GM10266 (cell line): Measurements from ENCODE around the gene RGP1.

Source experiments
- DNase-seq: peaks from one replicate; pipeline ENCODE4 v3.0.0; 2012; ENCODE audit errors: extremely low spot score
- TF ChIP-seq, protein P1 (sequence below): IDR thresholded peaks from 2 replicates; pipeline ENCODE4 v1.5.1; 2012; ENCODE audit warnings: mild to moderate bottlenecking, low read depth; ENCODE audit not compliant: control insufficient read depth, insufficient read depth; ENCODE audit errors: missing control alignments

Gene RGP1

DNA sequence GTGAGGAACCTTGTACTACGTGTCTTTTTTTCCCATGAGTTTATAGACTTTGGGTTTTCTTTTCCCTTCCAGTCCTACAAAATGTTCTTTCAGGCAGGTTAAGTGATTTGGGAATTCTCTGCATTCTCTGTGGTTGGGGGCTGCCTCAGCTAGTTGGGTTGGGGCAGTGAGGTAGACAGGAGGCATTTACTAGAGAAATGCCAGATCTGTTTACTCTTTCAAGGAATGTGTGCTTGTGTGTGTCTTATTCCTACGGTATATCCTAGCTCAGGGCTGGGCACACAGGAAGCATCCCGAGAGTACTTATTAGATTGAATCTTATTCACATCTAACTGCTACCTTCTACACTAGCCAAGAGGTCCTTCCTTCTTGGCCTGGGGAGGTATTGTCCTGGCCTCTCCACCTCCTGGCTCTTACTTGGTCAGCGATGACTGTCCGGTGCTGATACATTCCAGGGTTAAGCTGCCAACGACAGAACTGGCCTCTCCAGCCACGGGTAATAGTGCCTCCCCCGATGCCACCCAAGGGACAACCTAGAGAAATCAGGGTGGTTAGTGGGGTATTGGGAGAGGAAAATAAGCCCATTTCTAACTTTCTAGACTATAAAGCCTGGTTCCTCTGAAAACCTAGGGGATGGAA lies 5.1 kb upstream of the RGP1 start:
- TF ChIP-seq, protein P1, sequence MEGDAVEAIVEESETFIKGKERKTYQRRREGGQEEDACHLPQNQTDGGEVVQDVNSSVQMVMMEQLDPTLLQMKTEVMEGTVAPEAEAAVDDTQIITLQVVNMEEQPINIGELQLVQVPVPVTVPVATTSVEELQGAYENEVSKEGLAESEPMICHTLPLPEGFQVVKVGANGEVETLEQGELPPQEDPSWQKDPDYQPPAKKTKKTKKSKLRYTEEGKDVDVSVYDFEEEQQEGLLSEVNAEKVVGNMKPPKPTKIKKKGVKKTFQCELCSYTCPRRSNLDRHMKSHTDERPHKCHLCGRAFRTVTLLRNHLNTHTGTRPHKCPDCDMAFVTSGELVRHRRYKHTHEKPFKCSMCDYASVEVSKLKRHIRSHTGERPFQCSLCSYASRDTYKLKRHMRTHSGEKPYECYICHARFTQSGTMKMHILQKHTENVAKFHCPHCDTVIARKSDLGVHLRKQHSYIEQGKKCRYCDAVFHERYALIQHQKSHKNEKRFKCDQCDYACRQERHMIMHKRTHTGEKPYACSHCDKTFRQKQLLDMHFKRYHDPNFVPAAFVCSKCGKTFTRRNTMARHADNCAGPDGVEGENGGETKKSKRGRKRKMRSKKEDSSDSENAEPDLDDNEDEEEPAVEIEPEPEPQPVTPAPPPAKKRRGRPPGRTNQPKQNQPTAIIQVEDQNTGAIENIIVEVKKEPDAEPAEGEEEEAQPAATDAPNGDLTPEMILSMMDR = no peak
- DNase-seq = no peak

DNA sequence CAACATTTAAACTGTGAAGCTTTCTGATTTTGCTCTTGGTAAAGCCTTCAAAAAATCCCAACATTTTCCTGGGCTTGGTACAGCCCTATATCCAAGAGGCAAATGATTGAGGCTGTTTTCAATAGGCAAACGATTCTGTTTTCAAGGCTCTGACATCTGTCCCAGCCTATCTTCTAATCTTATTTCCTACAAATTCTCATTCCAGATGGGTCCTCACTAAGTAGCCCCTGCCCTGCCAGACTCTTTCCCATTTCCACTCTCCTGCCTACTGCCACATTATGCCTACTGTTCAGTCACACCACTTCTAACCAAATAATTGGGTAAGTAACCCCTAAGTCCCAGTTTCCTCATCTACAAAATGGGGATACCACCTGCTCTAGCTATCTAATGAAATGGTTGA lies 3.5 kb upstream of the RGP1 start:
- no peak for DNase-seq
- TF ChIP-seq, protein P1 = no peak

DNA sequence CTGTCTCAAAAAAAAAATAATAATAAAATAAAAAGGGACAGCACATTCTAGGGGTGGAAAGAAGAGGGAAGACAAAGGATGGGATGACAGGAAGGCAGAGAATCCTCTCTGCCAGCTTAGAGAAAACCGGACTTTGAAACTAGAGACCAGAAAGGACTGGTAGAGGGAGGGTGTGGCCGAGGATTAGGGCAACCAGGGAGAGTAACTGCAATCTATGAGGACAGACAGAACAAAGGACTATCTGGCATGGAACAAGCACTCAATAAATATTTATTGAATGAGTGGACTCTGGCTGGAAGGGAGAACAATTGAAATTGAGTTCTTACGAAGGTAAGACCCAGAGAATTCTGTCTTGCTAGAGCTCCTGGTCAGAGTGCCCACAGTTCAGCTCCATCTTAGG lies 2.5 kb upstream of the RGP1 start:
- TF ChIP-seq, protein P1 = no peak
- DNase-seq = no peak

DNA sequence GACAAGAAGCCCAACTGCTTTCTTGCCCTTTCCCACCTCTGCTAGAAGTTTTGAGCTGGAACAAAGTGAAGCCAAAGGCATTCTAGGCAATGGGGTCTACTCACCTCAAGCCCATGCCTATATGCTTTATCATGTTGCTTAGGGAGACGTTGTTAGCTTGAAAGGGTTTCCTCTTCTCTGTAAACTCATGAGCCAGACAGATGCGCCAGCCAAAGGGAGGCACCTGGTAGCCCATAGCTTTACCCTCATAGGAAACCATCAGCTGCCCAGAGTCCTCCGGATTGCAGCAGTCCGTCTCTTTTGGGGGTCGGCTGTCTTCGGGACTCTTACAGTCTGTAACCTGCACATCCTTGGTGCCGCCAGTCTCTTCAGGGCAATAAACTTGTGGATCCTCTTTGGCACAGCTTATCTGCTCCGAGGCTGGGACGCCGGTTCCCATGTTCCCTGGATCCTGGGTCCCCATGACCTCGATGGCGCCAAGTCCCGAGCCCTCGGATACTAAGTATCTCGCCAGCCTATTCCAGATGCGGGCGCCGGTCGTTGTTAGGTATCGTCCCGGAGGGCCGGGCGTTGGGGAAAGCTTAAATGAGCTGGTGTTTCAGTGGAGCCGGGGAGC lies 737 bp upstream of the RGP1 start:
- TF ChIP-seq, protein P1 = no peak
- no peak for DNase-seq

DNA sequence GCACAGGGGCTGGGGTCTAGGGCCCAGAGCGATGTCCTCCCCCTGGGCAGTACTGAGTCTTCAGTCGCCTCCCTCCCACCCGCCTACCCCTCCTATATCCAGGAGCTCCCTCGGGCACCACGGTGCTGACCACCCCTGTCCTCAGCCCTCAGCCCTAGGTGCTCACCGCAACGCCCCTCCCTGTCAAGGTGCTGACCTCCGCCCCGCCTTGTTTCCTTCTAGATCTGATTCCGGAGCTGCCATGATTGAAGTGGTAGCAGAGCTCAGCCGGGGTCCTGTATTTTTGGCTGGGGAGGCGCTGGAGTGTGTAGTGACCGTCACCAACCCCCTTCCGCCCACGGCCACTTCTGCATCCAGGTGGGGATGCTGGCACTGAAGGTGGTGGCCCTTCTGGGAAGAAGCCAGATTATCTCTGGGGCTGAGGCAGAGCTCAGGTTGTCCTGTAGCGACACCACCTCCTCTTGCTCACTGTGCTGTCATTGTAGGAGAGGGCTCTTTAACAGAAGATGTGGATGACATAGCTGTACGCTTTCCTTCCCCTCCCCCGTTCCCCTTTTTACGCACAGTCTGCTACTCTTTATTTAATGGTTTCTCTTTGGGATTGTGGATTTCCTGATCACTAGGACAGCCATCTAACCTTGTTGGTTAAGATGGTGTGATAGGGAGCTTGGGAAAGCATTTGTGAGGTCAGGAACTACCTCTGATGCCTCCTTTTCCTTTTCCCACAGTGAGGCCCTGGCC lies 598 bp downstream of the RGP1 start:
- DNase-seq = peak; percentile 48
- TF ChIP-seq, protein P1 = no peak

DNA sequence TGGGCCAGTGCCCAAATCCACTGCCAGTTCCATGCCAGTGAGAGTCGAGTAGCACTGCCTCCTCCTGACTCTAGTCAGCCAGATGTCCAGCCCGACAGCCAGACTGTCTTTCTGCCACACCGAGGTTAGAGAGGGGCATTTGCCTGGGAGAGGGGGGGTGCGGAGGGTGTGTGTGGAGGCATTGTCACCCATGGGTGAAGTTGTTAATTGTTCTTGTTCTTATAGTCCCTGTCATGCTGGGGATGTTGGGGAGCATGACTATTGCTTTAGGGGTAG lies 1.1 kb downstream of the RGP1 start:
- TF ChIP-seq, protein P1 = no peak
- DNase-seq = no peak

DNA sequence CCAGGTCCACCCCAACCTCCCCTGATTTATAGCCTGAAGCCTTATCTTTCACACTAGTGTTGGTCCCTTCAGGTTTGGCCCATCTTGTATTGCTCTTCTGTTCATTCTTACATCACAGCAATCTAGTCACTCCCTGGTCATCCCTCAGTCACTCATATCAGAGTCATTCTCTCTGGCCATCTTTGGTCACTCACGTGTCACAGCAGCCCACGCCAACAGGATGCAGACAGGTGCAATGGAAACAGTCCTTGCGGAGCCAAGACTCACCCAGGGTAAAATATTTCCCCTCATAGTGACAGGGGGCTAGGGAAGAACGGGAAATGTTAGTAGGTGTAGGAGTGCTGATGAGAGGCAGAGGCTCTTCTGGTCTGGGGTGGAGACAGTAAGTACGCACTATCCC lies 4.4 kb downstream of the RGP1 start:
- DNase-seq = no peak
- TF ChIP-seq, protein P1 = no peak
